ENCODE measurements around the gene BRD3OS.

DNA sequence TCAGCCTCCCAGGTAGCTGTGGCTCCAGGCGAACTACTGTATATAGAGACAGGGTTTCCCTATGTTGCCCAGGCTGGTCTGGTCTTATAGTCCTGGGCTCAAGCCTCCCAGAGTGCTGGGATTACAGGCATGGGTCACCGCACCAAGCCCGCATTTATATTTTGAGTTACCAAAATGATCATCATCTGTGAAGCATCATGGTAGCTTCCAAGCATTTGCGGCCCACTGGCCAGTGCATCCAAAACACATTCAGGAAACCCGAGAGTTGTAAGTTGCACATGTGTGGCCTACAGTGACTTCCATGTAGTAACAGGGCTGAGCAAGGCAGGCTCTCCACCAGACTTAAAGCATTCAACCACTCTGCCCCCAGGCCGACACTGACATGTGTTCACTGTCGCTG is 2.3 kb downstream of the BRD3OS start:
- TF ChIP-seq, protein P1, sequence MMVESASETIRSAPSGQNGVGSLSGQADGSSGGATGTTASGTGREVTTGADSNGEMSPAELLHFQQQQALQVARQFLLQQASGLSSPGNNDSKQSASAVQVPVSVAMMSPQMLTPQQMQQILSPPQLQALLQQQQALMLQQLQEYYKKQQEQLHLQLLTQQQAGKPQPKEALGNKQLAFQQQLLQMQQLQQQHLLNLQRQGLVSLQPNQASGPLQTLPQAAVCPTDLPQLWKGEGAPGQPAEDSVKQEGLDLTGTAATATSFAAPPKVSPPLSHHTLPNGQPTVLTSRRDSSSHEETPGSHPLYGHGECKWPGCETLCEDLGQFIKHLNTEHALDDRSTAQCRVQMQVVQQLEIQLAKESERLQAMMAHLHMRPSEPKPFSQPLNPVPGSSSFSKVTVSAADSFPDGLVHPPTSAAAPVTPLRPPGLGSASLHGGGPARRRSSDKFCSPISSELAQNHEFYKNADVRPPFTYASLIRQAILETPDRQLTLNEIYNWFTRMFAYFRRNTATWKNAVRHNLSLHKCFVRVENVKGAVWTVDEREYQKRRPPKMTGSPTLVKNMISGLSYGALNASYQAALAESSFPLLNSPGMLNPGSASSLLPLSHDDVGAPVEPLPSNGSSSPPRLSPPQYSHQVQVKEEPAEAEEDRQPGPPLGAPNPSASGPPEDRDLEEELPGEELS (CRISPR knock-in tag; IDR thresholded peaks at IDR 0.05): no peak
- TF ChIP-seq, protein P2, sequence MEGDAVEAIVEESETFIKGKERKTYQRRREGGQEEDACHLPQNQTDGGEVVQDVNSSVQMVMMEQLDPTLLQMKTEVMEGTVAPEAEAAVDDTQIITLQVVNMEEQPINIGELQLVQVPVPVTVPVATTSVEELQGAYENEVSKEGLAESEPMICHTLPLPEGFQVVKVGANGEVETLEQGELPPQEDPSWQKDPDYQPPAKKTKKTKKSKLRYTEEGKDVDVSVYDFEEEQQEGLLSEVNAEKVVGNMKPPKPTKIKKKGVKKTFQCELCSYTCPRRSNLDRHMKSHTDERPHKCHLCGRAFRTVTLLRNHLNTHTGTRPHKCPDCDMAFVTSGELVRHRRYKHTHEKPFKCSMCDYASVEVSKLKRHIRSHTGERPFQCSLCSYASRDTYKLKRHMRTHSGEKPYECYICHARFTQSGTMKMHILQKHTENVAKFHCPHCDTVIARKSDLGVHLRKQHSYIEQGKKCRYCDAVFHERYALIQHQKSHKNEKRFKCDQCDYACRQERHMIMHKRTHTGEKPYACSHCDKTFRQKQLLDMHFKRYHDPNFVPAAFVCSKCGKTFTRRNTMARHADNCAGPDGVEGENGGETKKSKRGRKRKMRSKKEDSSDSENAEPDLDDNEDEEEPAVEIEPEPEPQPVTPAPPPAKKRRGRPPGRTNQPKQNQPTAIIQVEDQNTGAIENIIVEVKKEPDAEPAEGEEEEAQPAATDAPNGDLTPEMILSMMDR (IDR thresholded peaks at IDR 0.05): no peak
- TF ChIP-seq, protein P3, sequence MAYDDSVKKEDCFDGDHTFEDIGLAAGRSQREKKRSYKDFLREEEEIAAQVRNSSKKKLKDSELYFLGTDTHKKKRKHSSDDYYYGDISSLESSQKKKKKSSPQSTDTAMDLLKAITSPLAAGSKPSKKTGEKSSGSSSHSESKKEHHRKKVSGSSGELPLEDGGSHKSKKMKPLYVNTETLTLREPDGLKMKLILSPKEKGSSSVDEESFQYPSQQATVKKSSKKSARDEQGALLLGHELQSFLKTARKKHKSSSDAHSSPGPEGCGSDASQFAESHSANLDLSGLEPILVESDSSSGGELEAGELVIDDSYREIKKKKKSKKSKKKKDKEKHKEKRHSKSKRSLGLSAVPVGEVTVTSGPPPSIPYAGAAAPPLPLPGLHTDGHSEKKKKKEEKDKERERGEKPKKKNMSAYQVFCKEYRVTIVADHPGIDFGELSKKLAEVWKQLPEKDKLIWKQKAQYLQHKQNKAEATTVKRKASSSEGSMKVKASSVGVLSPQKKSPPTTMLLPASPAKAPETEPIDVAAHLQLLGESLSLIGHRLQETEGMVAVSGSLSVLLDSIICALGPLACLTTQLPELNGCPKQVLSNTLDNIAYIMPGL (CRISPR knock-in tag; IDR thresholded peaks at IDR 0.05): no peak
- TF ChIP-seq ETV6 (CRISPR knock-in tag; IDR thresholded peaks at IDR 0.05) (no peak), ZNF232 (CRISPR knock-in tag; IDR thresholded peaks at IDR 0.05) (no peak), TEAD4 (CRISPR knock-in tag; IDR thresholded peaks at IDR 0.05) (no peak)
- TF ChIP-seq, protein P4, sequence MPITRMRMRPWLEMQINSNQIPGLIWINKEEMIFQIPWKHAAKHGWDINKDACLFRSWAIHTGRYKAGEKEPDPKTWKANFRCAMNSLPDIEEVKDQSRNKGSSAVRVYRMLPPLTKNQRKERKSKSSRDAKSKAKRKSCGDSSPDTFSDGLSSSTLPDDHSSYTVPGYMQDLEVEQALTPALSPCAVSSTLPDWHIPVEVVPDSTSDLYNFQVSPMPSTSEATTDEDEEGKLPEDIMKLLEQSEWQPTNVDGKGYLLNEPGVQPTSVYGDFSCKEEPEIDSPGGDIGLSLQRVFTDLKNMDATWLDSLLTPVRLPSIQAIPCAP (CRISPR knock-in tag; IDR thresholded peaks at IDR 0.05): no peak

Measured in WTC11 (cell line).